ENCODE measurements around the gene CPTP. TPM values are rescaled to one million over a fixed set of nuclear protein-coding genes. Genes with fewer than 3 reads are reported as not detected.
A peak's percentile ranks its signal among the peaks of the same experiment; 100 is the strongest.

The CPTP gene
- total and polyA plus RNA-seq, 2 of the 13 experiments (the other 11 are each of a cell fraction or from before 2014, with no cell fraction given): 5.5 to 9.3 TPM

- no peak for TF ChIP-seq E2F1 (CRISPR knock-in tag; IDR thresholded peaks at IDR 0.05)
- TF ChIP-seq NFYB (CRISPR knock-in tag; IDR thresholded peaks at IDR 0.05): peak; percentile 83
- peak; percentile 55; the same call in 1 of the 2 replicates for TF ChIP-seq SALL1 (CRISPR knock-in tag; IDR thresholded peaks at IDR 0.05)
- TF ChIP-seq ZSCAN9 (CRISPR knock-in tag; IDR thresholded peaks at IDR 0.05; ENCODE audit: borderline replicate concordance): no peak
- peak; percentile 37; the same call in 1 of the 2 replicates for TF ChIP-seq ZNF773 (CRISPR knock-in tag; IDR thresholded peaks at IDR 0.05; ENCODE audit: borderline replicate concordance)
- TF ChIP-seq ZBTB26 (CRISPR knock-in tag; IDR thresholded peaks at IDR 0.05; ENCODE audit: borderline replicate concordance): peak; percentile 38; the same call in 1 of the 2 replicates
- peak; percentile 78 for TF ChIP-seq KAT8 (CRISPR knock-in tag; IDR thresholded peaks at IDR 0.05)
- TF ChIP-seq ZMYM2 (CRISPR knock-in tag; IDR thresholded peaks at IDR 0.05): no peak
- no peak for TF ChIP-seq MBD4 (IDR thresholded peaks at IDR 0.05; ENCODE audit: borderline replicate concordance, low read length)
- TF ChIP-seq HOXA3 (CRISPR knock-in tag; IDR thresholded peaks at IDR 0.05): peak; percentile 45; the same call in 1 of the 2 replicates
- TF ChIP-seq HNF1B (CRISPR knock-in tag; IDR thresholded peaks at IDR 0.05): peak; percentile 86; the same call in 1 of the 2 replicates
- TF ChIP-seq ISX (CRISPR knock-in tag; conservative IDR thresholded peaks at IDR 0.05): no peak
- TF ChIP-seq MED1 (CRISPR knock-in tag; IDR thresholded peaks at IDR 0.05): peak; percentile 46
- peak; percentile 36; the same call in 1 of the 2 replicates for TF ChIP-seq PRDM15 (CRISPR knock-in tag; IDR thresholded peaks at IDR 0.05)
- TF ChIP-seq FOXP4 (CRISPR knock-in tag; IDR thresholded peaks at IDR 0.05): 0 out of 2 replicates have a peak, but pooled peaks have one; percentile 26
- TF ChIP-seq ARNT2 (CRISPR knock-in tag; IDR thresholded peaks at IDR 0.05; ENCODE audit: low read depth): peak; percentile 25; the same call in 1 of the 2 replicates
- peak; percentile 91 for TF ChIP-seq ZNF414 (CRISPR knock-in tag; IDR thresholded peaks at IDR 0.05)
- TF ChIP-seq HNRNPLL (IDR thresholded peaks at IDR 0.05; ENCODE audit: low read depth, low read length, poor library complexity, severe bottlenecking): peak; percentile 44
Measured at GRCh38 chr1:1324524-1325287, at the start of gene CPTP, which contains the start of gene INTS11 (continued).
